Right cardiac atrium (tissue), 5 donors: Measurements from ENCODE around the gene ARHGEF38. TPM values are rescaled to one million over a fixed set of nuclear protein-coding genes. Genes with fewer than 3 reads are reported as not detected.
"Not testable (repeated sequence)": the region's sequence is repeated elsewhere in the genome, so short reads cannot be mapped to it uniquely, and the experiment has no call there.

Experiments
- ATAC-seq, 2 donors: fragments of 200-7000 bp; cut with Tn5 transposase; one replicate each; pipeline versions ENCODE4 v1.8.0 to v1.9.1; 2020; ENCODE audit warnings: moderate library complexity in 2 of 2, mild to moderate bottlenecking in 1 of 2
- DNase-seq, 3 donors: peaks; one replicate each; pipeline ENCODE4 v3.0.0-alpha.2; 2020
- H3K27ac ChIP-seq: one replicate; pipeline ENCODE4 v1.5.1; 2013; ENCODE audit warnings: mild to moderate bottlenecking, low read length, control low read depth, moderate library complexity
- H3K27me3 ChIP-seq: one replicate; pipeline ENCODE4 v1.6.1; 2013; ENCODE audit not compliant: control insufficient read depth, insufficient read depth
- H3K4me1 ChIP-seq: one replicate; pipeline ENCODE4 v1.6.1; 2013; ENCODE audit warnings: low read length; ENCODE audit not compliant: control insufficient read depth, insufficient read depth
- H3K4me3 ChIP-seq: one replicate; pipeline ENCODE4 v1.5.1; 2013; ENCODE audit warnings: low read length, control low read depth
- H3K9me3 ChIP-seq: one replicate; pipeline ENCODE4 v1.6.1; 2013; ENCODE audit warnings: low read length; ENCODE audit not compliant: control insufficient read depth
- WGBS: extraction: QIAGEN DNeasy Blood & Tissue Kit; methylation state at CpG from one replicate; pipeline ENCODE4 v1.1.7; 2013; 5-methylcytosine and 5-hydroxymethylcytosine counted together
- intact Hi-C, 4 donors: fragments of 100-400 bp; cut with DNase I; formaldehyde crosslinking; loops; one replicate each; pipeline versions ENCODE4 v1.11.0 to v1.14.0; 2022 to 2023
- polyA plus RNA-seq: library from polyadenylated mRNA; stranded (reverse); fragments of 200-250 nt; gene quantifications from one replicate; pipeline ENCODE4 v1.2.3, GENCODE V29; 2013
- total RNA-seq, 4 donors: library from RNA; stranded (reverse); fragmentation: NEBNext Ultra II Directional; extraction: Animal tissue kit (Norgen Biotek cat#: 25700); gene quantifications; one replicate each; pipeline ENCODE4 v1.2.1, GENCODE V29; 2021
- donor health status: healthy with polysubstance abuse.
- donor health status: DM: no; HTN: yes; CAD: no.
- donor health status: DM: no; HTN: no; CAD: no.
- donor health status: DM: no; HTN: yes; CAD: no; lungs with severe emphysema.
- donor health status: DM: yes; HTN: yes; CAD: no.

Gene ARHGEF38
- total and polyA plus RNA-seq, 5 donors: not detected

- no peak overlapping the region for H3K27ac ChIP-seq
- H3K27me3 ChIP-seq: no peaks in the 10 kb centered on the region
- DNase-seq (no peak), ATAC-seq (no peak)
- no peaks in the 10 kb centered on the region for H3K9me3 ChIP-seq
- no peak overlapping the region for H3K4me3 ChIP-seq
- 85% methylated on average over 2 of the region's 2 CpGs for WGBS
- H3K4me1 ChIP-seq: no peaks in the 10 kb centered on the region
- intact Hi-C loops: loop anchor here in 1 of 4 donors (10.0 kb wide), 1 partner anchor 568 kb away; the partner anchor contains the start of gene TET2
Measured at GRCh38 chr4:105712766-105713165, 160.3 kb downstream of the ARHGEF38 start.

DNA sequence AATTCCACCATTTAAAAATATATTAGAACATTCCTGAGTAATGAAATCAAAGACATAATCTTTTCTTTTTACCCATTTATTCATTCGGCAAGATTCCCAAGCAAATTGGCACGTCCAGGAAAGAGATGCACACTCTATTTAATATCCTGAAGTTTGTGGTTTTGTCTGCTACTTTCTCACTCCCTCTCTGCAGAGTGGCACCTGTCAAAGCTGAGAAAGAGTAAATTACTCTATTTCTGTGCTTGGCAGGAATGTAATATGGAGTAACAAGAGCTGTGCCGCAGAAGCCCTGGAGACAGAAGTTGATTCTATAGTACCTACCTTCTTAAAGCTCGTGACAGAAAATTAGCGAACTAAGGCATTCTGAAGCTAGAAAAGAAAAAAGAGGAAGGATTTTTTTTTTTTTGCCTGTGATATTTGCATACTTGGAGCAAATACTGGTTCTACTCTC lies 161.7 kb downstream of the ARHGEF38 start:
- intact Hi-C loops: loop anchor here in 1 of 4 donors (10.0 kb wide), 1 partner anchor 569 kb away; the partner anchor contains the start of gene TET2
- no peak for ATAC-seq
- Histone ChIP-seq H3K27ac (no peak overlapping the region), H3K9me3 (no peaks in the 10 kb centered on the region), H3K27me3 (no peaks in the 10 kb centered on the region), H3K4me3 (no peak overlapping the region), H3K4me1 (no peaks in the 10 kb centered on the region)
- 76% methylated on average over 5 of the region's 5 CpGs for WGBS
- DNase-seq: no peak

- no peak overlapping the region for H3K4me3 ChIP-seq
Measured at GRCh38 chr4:105714932-105715331, 162.5 kb downstream of the ARHGEF38 start.

DNA sequence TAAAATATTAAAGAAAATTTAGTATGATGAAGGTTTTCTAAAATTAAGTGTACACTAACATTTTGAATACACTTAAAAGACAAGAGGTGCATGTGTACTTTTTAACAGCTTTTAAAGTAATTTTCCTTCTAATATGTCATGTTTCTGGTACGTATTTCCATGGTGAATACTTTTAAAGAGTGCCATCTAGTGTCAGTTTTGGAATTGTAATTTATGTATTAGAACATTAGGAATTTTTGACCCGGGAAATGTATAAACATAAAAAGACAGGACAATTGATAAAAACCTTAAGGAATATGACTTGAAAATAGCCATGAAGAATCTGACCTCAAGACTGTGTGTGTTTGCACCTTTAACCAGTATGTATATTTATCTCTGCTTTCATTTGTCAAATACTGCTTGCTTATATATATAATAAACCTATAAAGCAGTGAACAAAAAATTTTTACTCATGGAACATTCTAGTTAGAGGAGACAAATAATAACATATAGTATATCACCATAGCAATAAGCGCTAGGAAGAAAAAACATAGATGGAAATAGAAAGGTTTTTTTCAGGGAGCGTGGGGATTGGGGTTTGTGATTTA lies 163.4 kb downstream of the ARHGEF38 start:
- H3K27ac ChIP-seq: no peak overlapping the region
- DNase-seq (no peak), ATAC-seq (no peak)
- H3K4me1 ChIP-seq: no peaks in the 10 kb centered on the region
- H3K27me3 ChIP-seq: no peaks in the 10 kb centered on the region
- intact Hi-C loops: loop anchor here in 1 of 4 donors (10.0 kb wide), 1 partner anchor 571 kb away; the partner anchor contains the start of gene TET2
- 46% methylated on average over 4 of the region's 4 CpGs for whole genome bisulfite sequencing
- H3K4me3 ChIP-seq: peak overlapping the region; percentile 15
- no peaks in the 10 kb centered on the region for H3K9me3 ChIP-seq

More at GRCh38 chr4:105714932-105715331, 162.5 kb downstream of the ARHGEF38 start:
- ATAC-seq (no peak), DNase-seq (no peak)
- Histone ChIP-seq H3K9me3 (no peaks in the 10 kb centered on the region), H3K4me1 (no peaks in the 10 kb centered on the region), H3K27ac (no peak overlapping the region), H3K27me3 (no peaks in the 10 kb centered on the region)
- intact Hi-C loops: loop anchor here in 1 of 4 donors (10.0 kb wide), 1 partner anchor 570 kb away; the partner anchor contains the start of gene TET2
- WGBS: 78% methylated on average over 1 of the region's 1 CpG

- DNase-seq: no peak
- no peaks in the 10 kb centered on the region for H3K4me1 ChIP-seq
- no peak overlapping the region for H3K4me3 ChIP-seq
- WGBS: 90% methylated on average over 2 of the region's 2 CpGs
- no peak overlapping the region for H3K27ac ChIP-seq
- no peaks in the 10 kb centered on the region for H3K9me3 ChIP-seq
- intact Hi-C loops: loop anchor here in 1 of 4 donors (10.0 kb wide), 1 partner anchor 574 kb away; the partner anchor contains the start of gene TET2
- no peak for ATAC-seq
- no peaks in the 10 kb centered on the region for H3K27me3 ChIP-seq
Measured at GRCh38 chr4:105719204-105719603, 166.8 kb downstream of the ARHGEF38 start.

DNA sequence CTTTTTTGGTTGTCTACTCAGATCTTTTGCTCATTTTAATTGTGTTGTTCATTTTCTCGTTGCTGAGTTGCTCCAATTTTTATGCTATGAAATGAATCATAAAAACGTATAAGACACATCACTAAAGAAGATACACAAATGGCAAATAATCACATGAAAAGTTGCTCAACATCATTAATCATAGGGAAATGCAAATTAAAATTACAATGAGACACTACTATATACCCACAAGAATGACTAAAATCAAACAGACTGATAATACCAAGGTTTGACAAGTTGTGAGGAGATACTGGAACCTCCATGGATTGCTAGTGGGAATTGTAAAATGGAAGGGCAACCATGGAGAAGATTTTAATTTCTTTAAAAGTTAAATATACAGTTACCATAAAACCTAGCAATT lies 173.2 kb downstream of the ARHGEF38 start:
- intact Hi-C loops: no loop called here
- WGBS: 91% methylated on average over 2 of the region's 2 CpGs
- no peaks in the 10 kb centered on the region for H3K27me3 ChIP-seq
- no peak for ATAC-seq
- no peaks in the 10 kb centered on the region for H3K4me1 ChIP-seq
- no peak for DNase-seq
- no peak overlapping the region for H3K4me3 ChIP-seq
- H3K27ac ChIP-seq: no peak overlapping the region
- no peaks in the 10 kb centered on the region for H3K9me3 ChIP-seq

DNA sequence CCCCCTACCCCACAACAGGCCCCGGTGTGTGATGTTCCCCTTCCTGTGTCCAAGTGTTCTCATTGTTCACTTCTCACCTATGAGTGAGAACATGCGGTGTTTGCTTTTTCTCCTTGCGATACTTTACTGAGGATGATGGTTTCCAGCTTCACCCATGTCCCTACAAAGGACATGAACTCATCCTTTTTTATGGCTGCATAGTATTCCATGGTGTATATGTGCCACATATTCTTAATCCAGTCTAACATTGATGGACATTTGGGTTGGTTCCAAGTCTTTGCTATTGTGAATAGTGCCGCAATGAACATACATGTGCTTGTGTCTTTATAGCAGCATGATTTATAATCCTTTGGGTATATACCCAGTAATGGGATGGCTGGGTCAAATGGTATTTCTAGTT lies 177.5 kb downstream of the ARHGEF38 start:
- H3K27ac ChIP-seq, DNase-seq, intact Hi-C loops, H3K9me3 ChIP-seq, ATAC-seq, H3K27me3 ChIP-seq, H3K4me1 ChIP-seq, H3K4me3 ChIP-seq: not testable (repeated sequence)
- WGBS: 97% methylated on average over 4 of the region's 4 CpGs

Other genes with a start within 250 kb of the ARHGEF38 start
- 100 to 1,000 TPM in 3 of 4 donors, 10 to 100 TPM in 1; 95.9 to 115 (median 105) TPM for gene PPA2, start 78.6 kb upstream of the ARHGEF38 start, total RNA-seq
- 111 TPM for gene PPA2, start 78.6 kb upstream of the ARHGEF38 start, polyA plus RNA-seq
- gene INTS12, start 156.1 kb downstream of the ARHGEF38 start, total RNA-seq: 10 to 100 TPM; 19.0 to 23.1 (median 21.5) TPM
- 18.4 TPM for gene INTS12, start 156.1 kb downstream of the ARHGEF38 start, polyA plus RNA-seq
- gene GSTCD, start 156.2 kb downstream of the ARHGEF38 start, total RNA-seq: 1 to 10 TPM; 3.8 to 6.3 (median 6.2) TPM
- gene GSTCD, start 156.2 kb downstream of the ARHGEF38 start, polyA plus RNA-seq: 2.1 TPM